OCI-LY1 (cell line): ENCODE data around the gene LTBP3.

ENCODE experiments used
- EZH2 ChIP-seq: fragments of 200-600 bp; sonication (generic), shearing (Covaris generic); IDR thresholded peaks from 2 replicates; pipeline ENCODE4 v1.8.0; 2017; ENCODE audit warnings: borderline replicate concordance, mixed run types, mild to moderate bottlenecking, antibody characterized with exemption, low read length, moderate library complexity, mixed read lengths
- TF ChIP-seq, protein P1 (sequence below): fragments of 200-600 bp; sonication (generic), shearing (Covaris generic); IDR thresholded peaks from 2 replicates; pipeline ENCODE4 v1.5.1; 2017; ENCODE audit warnings: mild to moderate bottlenecking, antibody characterized with exemption, low read length, moderate library complexity, mixed read lengths

DNA sequence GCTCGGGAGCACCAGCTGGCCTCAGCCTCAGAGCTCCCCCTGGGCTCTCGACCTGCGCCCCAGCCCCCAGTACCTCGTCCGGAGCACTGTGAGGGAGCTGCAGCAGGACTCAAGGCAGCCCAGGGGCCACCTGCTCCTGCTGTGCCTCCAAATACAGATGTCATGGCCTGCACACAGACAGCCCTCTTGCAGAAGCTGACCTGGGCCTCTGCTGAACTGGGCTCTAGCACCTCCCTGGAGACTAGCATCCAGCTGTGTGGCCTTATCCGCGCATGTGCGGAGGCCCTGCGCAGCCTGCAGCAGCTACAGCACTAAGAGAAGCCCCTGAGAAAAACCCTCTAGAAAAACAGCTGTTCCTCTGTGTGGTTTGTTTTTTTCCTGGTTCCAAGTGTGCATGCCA, 13.3 kb upstream of the LTBP3 start:
- TF ChIP-seq, protein P1, sequence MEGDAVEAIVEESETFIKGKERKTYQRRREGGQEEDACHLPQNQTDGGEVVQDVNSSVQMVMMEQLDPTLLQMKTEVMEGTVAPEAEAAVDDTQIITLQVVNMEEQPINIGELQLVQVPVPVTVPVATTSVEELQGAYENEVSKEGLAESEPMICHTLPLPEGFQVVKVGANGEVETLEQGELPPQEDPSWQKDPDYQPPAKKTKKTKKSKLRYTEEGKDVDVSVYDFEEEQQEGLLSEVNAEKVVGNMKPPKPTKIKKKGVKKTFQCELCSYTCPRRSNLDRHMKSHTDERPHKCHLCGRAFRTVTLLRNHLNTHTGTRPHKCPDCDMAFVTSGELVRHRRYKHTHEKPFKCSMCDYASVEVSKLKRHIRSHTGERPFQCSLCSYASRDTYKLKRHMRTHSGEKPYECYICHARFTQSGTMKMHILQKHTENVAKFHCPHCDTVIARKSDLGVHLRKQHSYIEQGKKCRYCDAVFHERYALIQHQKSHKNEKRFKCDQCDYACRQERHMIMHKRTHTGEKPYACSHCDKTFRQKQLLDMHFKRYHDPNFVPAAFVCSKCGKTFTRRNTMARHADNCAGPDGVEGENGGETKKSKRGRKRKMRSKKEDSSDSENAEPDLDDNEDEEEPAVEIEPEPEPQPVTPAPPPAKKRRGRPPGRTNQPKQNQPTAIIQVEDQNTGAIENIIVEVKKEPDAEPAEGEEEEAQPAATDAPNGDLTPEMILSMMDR, result no peak
- TF ChIP-seq EZH2, result no peak
